Activated T-helper 1 cell treated with Interleukin-2 at 50 U/mL for 16 hours (primary cell): ENCODE measurements around the gene SLC35B2.

Source experiments
- DNase-seq: peaks from one replicate; pipeline ENCODE4 v3.0.0-alpha.2; 2020; ENCODE audit warnings: low read depth

The SLC35B2 gene

GRCh38 chr6:44257025-44257752 is at the start of gene SLC35B2:
TSS of gene SLC35B2 (minus strand) at chr6:44257528. CDS start at chr6:44257410, 118 bp downstream.
- peak; percentile 60 for DNase-seq

- DNase-seq = no peak
Measured at GRCh38 chr6:44306710-44307109, 49.4 kb upstream of the SLC35B2 start.

GRCh38 chr6:44305200-44305725 is 47.9 kb upstream of the SLC35B2 start:
- DNase-seq = no peak

- peak; percentile 18 for DNase-seq
Measured at GRCh38 chr6:44304282-44305199, 47.2 kb upstream of the SLC35B2 start.

GRCh38 chr6:44303842-44304241 is 46.5 kb upstream of the SLC35B2 start:
- DNase-seq = no peak

GRCh38 chr6:44302856-44303255 is 45.5 kb upstream of the SLC35B2 start:
- DNase-seq = no peak

GRCh38 chr6:44301782-44302564 is 44.6 kb upstream of the SLC35B2 start:
- DNase-seq = no peak

GRCh38 chr6:44301106-44301505 is 43.8 kb upstream of the SLC35B2 start:
- no peak for DNase-seq

- DNase-seq = no peak
Measured at GRCh38 chr6:44300292-44300823, 43.0 kb upstream of the SLC35B2 start.

- DNase-seq = no peak
Measured at GRCh38 chr6:44298864-44299263, 41.5 kb upstream of the SLC35B2 start.

GRCh38 chr6:44298055-44298803 is 40.9 kb upstream of the SLC35B2 start:
- DNase-seq = no peak

- DNase-seq = peak; percentile 23
Measured at GRCh38 chr6:44297063-44298038, 40.0 kb upstream of the SLC35B2 start.

- no peak for DNase-seq
Measured at GRCh38 chr6:44294832-44295791, 37.8 kb upstream of the SLC35B2 start.

GRCh38 chr6:44292661-44293365 is 35.5 kb upstream of the SLC35B2 start:
- no peak for DNase-seq

GRCh38 chr6:44291841-44292240 is 34.5 kb upstream of the SLC35B2 start:
- DNase-seq = no peak

- no peak for DNase-seq
Measured at GRCh38 chr6:44289726-44290260, 32.5 kb upstream of the SLC35B2 start.

GRCh38 chr6:44286747-44287146 is 29.4 kb upstream of the SLC35B2 start:
- DNase-seq = no peak

GRCh38 chr6:44286285-44286565 is 28.9 kb upstream of the SLC35B2 start:
- no peak for DNase-seq
